HPDE6-E6E7 (cell line): ENCODE results near the gene CGREF1.

ENCODE experiments used
- DNase-seq: peaks from one replicate; pipeline ENCODE4 v3.0.0; 2011; ENCODE audit warnings: missing footprints; ENCODE audit errors: extremely low spot score

CGREF1 gene

DNA sequence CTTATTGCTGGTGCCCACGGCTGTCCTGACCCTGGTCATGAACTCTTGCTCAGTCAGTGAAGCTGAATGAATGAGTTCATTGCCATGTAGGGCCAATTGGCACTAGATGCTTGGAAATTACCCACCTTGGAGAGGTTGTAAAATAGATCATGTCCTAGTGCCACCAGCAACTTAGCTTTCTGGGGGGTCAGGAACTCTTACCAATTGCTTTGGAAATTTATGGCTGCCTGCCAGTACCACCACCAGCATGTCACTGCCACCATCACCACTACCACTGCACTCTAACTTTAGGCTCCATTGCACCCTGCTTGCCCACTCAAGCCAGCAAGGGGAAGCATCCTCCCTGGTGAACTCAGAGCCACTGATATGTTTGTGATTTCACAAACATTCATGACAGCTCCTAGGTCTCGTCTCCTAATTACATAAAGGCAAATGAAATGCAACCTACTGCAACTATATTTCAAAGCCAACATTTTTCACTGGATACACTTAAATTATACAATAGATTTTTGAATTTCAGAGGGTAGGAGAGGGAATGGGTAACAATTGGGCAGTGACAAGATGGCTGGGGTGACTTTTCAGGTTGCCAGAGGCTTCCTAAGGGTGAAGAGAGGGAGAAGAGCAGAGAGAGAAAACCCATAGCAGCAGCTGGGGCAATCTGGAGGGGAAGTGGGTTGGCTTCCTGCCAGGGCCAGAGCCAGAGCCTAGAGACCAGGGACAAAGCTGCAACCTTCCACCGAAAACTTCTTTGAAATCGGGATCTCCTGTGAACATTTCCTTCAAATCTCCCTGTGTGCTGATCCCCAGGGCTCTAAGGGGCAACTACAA, 44.0 kb downstream of the CGREF1 start:
- no peak for DNase-seq

DNA sequence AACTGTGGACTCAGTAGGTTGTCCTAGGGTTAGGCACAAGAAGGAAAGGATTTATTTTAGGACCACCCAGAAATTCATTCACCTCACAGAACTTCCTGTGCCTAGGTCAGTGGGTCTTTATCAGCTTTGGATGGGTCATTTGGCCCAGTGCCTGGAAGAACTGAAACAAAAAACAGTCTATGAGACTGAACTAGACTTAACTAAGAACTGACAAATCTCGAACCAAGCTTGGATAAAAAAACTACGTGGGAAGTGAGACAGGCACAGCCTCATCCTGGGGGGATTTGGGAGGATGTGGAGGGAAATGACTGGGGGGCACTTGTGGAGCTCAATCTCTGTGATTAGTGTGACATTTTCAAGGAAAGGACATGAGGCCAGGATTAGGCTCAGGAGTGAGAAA, 45.1 kb downstream of the CGREF1 start:
- no peak for DNase-seq

DNA sequence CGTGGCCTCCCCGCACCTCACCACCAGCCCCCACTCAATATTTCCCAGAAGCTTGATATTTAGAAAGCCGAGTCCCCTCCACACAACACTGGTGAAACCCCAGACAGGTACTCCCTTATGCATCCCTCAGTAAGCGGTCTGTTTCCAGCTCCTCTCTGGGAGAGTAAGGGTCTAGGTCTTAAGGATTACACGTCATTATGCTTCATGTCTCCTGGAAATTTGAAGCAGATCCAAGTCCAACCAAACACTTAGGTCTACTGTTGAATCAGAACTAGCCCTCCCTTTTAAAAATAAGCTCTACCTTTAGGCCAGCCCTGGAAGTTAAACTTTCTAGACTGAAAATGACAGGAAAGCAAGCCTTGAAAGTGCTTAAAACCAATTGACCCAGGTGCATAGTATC, 46.0 kb downstream of the CGREF1 start:
- DNase-seq: no peak

DNA sequence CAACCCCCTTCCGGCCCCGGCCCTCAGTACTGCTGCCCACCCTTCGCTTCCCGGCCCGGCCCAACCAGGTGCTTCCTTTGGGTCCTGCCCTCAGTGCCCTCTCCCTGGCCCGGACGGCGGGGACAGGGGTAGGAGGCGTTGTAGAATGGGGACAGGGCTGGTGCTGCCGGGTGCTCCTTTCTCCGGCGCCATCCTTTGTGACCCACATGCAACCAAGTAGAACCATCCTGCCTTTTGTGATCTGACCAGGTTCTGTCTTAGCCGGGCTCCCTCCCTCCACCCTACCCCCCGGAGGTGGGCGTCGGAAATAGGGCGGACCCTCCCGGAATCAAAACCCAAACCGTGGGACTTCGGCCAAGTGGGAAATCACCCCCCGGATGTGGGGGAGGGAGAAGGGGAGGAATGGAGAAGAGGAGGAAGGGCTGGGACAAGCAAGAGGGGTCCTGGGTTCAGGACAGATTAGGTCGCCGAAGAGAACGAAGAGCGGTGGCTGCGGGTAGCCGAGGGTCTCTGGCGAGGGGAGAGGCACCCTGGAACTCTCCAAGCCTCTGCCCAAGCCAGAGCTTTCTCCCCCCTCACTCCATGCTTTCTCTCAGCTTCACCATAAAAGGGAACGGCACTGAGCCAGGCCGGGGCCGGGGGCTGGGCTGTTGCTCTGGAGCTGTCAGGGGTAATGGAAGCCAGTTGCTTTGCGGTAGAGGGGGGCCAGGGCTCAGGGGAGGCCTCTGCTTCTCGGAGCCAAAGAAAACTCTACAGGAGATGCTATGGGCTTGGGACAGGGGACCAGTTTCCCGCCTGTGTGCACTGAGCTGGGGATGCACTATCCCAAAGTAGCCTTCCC, 46.7 kb downstream of the CGREF1 start:
- DNase-seq: no peak

DNA sequence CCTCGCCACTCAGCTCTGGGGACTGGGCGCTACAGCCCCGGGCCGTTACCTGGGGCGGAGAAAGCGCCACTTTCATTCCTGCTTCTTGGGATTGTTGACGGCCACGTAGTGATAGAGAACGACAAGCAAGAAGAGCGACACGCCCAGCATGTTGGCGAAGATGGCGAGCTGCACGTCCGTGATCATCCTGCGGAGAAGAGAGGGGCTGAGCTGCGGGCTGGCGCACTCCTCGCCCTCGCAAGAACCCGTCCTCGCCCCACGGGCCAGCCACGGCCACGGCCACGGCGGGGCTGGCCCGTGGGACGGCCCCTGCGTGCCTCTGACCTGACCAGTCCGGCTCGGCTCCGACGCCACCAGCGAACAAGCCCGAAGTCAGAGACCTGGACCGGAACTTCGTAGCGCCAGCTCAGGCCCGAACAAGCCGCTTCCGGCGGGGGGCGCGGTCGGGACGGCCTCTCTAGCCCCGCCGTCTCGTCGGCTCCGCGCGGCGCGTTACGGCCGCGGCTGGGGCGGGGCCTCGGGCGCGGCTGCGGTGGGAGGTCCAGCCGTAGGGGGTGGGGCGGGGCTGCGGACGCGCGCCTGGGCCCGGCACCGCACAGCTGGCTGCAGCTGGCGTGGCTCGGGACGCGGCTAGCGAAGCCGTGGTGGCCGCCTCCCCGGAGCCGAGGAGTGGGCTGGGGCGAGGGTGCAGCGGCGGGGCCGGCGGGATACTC, 47.5 kb downstream of the CGREF1 start, which contains the start of gene OST4:
Gene OST4, minus strand, starts transcription at position 378 of the 713 bp plus-strand sequence.
- DNase-seq: peak; percentile 93

DNA sequence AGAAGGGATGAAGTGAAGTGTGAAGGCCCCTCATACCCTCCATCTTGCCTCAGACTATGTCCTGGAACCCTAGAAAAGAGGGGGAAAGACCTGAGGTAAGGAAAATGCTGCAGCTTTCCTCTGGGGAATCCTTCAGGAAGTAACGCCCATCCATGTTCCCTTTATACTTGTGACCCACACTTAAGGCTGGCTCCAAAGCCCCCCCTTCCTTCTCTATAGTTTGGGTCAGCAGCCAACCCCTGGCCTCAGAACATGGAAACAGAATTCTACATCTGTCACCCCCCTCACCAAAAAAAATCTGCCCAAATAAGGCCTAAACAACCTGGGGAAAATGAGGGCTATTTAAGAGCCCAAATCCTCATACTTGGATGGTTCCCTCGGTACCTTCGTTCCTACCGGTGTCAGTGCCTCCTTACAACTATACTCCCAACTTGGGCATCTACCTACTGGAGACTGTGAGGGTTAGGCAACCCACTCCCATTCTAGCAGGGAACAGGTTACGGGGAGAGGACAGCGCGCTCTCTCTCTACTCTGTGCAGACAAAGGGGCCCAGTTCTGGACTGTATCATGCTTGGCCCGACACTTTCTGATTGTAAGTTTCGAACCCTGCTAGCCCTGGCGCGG, 48.2 kb downstream of the CGREF1 start:
- no peak for DNase-seq

DNA sequence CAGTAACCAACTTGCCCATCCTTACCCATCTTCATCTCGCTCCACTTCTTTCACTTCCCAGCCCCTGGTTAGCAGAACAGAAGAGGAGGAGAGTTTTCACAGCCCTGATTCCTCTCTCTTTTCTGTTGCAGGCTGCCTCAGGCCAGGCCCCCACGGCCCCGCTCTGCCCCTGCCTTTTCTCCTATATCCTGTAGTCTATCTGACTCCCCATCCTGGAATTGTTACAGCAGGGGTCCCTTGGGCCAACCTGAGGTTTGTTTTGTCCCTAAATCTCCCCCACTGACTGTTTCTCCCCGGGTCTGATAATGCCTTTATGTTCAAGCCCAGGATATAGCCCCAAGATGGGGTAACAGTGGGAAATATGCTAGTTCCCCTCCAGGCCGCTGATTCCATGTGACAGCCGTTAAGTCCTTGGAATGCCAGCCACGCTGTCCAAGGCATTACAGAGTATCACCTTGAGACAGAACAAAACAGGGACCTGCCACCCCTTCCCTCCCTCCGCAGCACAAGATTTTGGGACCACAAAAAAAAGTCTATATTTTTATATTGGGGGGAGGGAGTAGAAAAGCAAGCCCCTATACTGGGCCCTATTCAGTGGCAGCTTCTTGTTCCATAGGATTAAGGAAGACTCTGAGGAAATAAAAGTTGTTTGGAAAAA, 48.8 kb downstream of the CGREF1 start:
- DNase-seq: no peak

DNA sequence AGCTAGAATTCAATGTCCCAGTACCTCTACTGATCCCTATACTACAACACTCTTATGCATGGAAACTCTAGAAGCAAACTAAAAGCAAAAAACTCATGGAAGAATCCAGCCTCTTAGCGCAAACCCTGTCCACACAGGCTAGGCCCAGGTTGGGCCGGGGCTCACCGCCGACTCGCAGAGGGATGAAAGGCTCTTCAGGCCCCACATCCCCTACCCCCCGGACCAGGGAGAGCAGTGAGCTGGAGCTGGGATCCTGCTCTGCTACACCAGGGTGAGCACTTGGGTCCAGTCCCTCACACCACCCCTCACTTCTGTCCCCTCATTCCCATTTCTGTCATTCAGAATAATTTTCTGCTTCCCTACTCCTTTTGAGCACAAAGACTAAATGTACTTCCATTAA, 49.5 kb downstream of the CGREF1 start:
- DNase-seq: no peak

DNA sequence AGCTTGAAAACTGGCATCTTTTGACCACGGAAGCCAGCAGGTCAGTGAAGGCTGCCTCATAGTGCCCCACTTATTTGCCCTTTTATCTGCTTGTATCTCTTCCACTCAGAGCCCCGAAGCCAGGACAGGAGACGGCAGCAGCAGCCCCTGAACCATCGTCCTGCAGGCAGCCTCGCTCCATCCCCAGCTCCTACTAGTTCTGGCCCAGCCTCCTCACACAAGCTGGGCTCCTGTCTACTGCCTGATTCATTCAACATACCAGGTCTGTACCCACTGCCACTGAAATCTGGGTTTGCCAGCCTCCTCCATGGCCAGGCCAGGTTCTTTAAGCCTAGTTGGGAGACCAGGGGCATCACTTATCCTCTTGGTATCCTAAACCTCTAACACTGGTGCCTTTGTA, 51.5 kb downstream of the CGREF1 start:
- DNase-seq: no peak

DNA sequence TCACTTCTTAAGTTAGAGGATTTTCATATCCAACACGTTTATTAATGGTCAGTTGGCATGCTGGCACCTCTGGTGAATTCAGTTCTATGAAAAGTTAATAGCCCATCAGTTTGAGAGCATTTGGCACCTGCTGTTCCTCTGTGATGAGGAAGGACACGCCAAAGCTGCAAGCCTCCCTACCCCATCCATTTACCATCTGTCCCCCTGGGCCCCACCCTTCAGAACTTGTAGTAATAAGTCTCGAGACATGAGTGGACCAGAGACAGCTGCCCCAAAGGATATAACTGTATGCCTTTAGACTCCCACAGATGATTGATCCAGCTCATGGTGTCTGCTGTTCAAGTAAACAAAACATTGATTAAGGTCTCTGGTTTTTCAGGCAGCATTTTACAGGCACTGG, 53.8 kb downstream of the CGREF1 start:
- no peak for DNase-seq

DNA sequence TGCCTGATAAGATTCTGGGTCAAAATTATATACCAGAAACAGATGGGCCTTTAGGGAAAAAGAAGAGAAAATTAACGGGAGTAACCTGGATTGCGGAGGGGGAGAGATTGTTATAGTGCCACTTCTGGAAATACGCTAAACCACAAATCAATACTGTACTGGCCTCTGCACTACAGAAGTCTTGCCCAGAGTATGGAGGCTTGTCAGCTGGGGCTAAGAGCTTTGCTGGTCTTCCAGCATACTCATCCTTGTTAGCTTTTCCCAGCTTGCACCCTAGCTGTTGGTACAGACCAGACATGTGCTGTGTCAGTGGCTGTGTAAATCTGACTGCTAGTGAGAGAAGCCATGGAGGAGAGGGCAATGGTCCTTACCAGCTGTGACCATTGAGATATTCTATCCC, 58.6 kb downstream of the CGREF1 start:
- no peak for DNase-seq

DNA sequence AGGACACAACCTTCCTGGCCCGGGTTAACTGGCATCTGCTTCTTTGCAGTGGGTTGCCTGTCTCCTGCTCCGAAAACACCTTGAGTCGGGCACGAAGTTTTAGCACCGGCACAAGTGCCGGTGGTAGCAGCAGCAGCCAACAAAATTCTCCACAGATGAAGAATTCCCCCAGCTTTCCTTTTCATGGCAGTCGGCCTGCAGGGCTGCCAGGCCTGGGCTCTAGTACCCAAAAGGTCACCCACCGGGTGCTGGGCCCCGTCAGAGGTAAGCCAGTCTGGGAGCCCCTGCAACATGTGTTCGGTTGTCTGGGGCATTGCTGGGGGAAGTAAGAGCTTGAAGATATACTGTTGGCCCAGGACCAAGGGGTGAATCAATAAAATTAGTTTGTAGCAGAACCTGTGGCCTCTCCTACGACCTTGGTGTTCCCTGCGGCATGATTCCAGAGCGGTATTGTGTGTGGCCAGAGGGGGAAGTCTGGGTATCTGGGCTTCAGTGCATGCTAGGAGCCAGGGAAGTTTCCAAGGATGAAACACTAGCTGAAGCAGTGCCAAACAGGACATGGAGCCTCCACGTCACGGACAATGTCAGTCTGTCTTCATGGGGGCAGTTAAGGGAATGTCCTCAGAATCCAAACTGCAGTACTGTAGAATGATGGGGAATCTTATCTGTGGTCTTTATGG, 59.6 kb downstream of the CGREF1 start:
- DNase-seq: no peak

DNA sequence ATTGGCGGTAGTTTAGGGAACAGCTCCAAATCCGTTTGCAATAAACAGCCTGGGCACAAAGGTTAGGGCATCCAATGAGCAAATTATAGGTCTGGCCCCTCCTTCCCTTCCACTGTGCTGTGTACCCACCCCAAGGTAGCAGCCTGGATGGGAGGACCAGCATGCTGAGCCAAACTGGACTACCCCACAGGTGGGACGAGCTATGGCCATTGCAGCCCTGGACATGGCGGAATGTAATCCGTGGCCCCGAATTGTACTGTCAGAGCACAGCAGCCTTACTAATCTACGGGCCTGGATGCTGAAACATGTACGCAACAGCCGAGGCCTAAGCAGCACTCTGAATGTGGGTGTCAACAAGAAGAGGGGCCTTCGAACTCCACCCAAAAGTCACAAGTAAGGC, 60.7 kb downstream of the CGREF1 start:
- no peak for DNase-seq

DNA sequence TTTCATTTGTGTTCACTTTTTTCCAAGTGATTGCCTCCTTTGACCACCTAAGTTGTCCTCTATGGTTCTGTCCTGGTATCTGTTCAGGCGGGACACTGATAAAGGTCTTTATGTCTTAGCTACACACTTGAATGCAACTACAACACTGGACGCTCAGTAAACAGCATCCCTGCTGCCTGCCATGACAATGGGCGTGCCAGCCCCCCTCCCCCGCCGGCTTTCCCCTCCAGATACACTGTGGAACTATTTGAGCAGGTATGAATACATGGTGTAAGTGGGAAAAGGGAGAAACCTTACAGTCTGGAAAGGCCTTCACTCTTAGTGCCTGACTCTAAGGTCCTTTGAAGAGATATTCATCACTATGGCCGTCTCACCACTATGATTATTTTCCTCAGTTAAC, 61.7 kb downstream of the CGREF1 start:
- no peak for DNase-seq

DNA sequence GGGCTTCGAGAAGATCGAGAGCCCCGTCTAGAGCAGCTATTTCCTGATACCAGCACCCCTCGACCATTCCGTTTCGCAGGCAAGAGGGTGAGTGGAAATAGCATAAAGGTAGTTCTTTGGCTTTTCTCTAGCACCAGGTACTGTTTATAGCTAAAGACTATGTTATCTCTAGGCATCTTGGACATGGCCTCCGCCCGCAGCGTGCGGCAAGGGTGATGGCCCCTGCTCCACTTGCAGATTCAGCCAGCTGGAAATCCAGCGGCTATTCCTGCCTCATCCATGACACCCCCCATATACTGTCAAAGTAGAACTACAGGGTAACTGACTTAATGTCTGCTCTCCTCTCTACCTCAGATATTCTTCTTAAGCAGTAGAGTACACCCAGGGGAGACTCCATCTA, 64.2 kb downstream of the CGREF1 start:
- DNase-seq: no peak

DNA sequence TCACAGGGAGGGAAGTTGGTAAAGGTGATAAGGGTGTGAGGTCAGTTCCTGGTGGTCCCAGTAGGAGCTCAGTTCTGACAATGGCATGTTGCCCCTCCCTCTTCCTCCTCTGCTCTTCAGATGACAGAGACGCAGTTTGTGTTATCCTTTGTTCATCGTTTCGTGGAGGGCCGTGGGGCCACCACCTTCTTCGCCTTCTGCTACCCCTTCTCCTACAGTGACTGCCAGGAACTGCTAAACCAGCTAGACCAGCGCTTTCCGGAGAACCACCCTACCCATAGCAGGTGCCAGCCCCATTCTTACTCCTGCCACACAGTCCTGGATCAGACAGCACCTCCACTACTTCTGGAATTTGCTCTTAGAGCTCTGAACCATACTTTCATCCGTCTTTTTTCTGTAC, 65.2 kb downstream of the CGREF1 start:
- DNase-seq: no peak

DNA sequence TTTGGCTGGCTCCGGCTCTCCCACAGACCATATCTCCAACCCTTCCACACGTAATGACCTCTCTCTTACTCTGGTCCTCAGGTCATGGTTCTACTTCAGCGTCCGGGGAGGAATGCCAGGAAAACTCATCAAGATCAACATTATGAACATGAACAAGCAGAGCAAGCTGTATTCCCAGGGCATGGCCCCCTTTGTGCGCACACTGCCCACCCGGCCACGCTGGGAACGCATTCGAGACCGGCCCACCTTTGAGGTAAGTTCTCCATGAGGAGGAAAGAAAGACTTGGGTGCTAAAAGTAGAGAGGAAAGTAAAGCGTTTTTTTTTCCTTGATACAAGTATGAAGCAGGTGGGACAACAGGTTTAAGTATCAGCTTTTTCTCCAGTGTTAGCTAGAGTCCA, 65.6 kb downstream of the CGREF1 start:
- DNase-seq: no peak

DNA sequence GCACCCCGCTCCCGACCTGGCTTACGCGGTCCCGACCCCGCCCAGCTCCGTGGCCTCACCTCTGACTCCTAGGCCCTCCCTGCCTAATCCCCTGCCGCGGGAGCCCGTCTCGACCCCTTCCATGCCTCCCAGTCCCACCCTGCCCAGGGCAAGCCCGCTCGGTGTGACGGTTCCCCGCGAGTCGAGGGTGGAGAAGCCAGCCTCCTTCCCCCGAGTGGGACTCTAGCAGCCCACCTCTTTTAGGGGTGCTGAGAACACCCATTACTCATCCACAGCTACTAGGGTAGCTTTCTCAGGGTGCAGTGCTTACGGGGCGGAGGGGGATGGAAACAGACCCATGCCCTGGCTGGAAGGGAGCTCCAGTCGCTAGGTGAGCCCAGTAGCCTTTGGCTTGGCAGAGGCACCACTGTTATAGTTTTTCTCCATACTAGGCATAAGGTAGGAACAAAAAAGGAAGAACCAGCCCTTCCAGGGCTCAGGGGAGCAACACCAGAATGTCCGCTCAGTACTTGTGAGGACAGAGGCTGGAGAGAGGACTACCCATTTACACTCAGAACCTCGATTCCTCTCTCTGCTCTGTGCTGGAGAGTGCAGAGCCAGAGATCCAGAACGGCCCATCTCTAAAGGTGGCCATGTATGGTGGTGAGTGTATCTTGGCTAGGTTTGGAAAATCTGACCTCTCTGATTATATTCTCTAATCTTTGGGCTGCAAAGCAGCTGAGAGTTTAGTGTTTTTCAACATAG, 66.9 kb downstream of the CGREF1 start:
- DNase-seq: no peak

DNA sequence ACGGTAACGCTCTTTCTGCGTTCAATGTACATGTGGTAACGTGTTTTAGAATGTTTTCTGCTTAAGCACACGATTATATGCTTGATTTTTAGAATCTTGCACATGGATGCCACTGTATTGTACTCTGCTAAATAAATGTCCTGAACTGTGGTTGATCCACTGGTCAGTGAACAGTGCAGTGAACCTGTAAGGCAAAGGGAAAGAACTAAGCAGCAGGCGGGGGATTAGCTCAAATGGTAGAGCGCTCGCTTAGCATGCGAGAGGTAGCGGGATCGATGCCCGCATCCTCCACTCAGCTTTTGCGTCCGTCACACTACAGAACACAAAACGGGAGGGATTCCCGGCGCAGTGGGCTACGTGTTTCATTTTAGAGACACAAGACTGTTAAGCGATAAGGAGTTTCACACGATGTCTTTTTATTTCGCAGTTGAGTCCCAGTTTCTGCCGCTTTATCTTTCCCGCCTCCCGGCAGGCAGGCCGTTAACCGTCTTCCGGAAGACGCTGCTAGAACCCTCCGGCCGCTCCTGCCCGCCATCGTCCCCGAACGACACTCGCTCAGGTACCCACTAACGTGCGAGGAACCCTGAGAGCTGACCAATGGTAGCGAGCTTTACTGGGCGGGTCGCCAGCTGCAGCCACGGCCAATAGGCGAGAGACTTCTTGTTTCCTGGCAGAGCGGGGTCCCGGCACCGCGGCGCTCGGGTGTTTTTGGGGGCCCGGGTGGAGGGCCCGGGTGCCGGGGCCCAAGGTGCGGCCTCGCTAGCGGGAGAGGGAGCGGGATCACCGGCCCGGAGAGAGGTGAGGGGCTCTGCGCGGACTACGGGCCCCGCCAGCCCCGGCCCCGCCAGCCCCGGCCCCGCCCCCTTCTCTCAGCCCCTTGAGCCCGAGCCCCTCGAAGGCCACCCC, 67.7 kb downstream of the CGREF1 start, which contains the start of gene AGBL5:
Gene AGBL5, plus strand, starts transcription at position 673 of the 906 bp plus-strand sequence. CDS start 1,291 bp downstream, outside the sequence.
- peak; percentile 100 for DNase-seq
